ENCODE measurements around the gene ITGA2.
"Not testable (repeated sequence)": the region's sequence is repeated elsewhere in the genome, so short reads cannot be mapped to it uniquely, and the experiment has no call there.

ITGA2 gene

DNA sequence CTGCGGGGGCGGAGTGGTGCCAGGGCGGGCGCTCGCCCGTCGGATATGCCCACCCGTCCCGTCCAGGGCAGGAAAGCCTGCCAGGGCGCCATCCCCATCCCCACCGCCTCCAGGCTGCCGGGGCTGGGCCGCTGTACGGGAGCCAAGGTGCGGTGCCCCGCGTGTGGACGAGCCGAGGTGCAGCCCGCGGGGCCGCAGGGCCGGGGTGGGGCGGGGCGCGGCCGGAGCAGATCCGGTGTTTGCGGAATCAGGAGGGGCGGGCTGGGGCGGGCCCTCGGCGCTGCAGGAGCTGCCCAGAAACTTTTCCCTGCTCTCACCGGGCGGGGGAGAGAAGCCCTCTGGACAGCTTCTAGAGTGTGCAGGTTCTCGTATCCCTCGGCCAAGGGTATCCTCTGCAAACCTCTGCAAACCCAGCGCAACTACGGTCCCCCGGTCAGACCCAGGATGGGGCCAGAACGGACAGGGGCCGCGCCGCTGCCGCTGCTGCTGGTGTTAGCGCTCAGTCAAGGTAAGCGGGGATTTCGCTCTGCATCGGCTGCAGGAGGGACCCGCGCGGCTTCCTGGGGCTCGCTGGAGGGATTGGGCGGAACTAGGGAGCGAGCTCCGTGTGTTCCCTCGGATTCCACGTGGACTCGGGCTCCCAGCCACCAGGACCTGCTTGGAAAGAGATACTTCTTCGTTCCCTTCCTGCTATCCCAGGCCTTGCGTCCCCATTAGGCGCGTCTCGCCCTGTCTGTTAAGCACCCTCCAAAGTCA, at the start of gene ITGA2:
ITGA2 (plus strand) TSS at position 328 of the 756 bp plus-strand sequence; CDS start at position 445, 117 bp downstream.
- no peak for DNase-seq

DNA sequence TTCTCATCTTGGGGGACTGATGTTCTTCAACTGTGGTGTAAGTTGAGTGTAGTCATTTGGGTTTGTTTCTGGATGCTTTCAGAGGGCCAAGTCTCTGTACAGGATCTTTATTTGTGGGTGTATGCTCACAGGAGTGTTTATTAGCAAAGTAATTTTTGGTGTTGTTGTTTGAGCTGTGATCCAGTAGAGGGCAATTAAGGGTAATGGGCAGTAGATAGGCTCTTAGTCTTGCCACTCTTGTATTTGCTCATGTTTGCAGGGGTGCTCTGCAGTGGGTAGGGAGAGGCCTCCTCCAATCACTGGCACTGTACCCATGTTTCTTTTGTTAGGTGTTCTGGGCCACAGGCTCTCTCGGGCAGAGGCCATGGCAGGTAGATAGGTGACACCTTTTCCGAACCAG, 45.9 kb upstream of the ITGA2 start:
- no peak for DNase-seq

GRCh38 chr5:52943808-52944207, 45.3 kb upstream of the ITGA2 start:
- no peak for DNase-seq

- no peak for DNase-seq
Observed at GRCh38 chr5:52945040-52945439, 44.1 kb upstream of the ITGA2 start.

DNA sequence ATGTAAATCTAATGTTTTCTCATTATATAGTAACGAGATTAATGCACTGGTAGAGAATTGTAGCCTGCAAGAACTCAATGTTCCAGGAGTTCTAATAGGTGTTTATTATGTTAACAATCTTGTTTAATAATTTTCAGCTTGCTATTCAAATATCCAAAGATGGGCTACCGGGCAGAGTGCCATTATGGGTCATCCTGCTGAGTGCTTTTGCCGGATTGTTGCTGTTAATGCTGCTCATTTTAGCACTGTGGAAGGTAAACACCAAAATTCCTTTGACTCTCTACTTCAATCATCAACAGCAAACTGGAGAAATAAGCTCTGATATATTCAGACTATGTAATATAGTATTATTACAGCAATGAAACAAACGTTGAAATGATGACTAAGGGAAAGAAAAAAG, 41.9 kb upstream of the ITGA2 start:
- DNase-seq, result no peak

DNA sequence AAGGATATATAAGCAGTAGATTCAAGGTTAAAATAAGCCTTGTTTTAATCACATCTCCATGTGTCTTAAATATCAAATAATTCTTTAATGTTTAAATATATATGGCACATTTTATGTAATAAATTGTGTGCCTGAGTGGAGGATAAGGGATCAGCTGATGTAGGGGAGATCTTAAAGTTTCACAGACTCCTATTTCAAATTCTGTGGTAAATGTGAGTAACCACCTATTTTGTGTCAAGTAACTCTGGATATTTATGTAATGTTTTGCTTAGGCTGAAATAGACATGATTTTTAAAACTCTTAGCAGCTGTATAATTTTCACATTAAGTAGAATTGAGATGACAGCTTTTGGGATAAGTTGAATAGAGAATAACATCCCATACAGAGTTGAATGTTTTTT, 41.3 kb upstream of the ITGA2 start:
- DNase-seq, result no peak

DNA sequence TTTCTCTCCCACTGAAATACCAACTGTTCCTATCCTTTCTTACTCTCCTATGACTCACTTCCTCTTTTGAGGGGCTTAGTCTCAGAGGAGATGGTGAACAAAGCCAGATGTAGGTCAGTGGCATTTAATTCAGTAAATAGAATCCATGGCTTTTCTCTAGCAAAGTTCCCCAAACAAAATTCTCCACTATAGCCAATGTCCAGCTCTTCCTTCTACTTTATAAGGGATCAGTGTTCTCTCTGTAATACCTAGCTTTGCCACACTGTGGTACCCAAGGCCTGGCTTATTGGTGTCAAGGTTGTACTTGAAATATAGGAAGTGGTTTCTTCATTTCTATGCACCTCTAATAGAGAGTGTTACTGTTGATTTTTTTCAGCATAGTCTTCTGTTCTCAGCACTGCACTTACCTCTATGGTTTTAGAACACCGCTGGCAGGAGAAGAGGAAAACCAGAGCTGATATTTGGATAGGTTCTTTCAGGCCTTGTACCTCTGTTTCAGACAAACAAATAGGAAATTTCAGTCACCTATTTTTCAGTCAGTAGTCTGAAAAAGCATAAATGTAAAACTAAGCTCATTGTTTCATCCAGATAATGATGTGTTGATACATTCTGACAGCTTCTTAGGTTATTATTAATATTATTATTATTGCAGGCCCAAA, 40.6 kb upstream of the ITGA2 start:
- peak; percentile 27 for DNase-seq

GRCh38 chr5:52950686-52951085, 38.5 kb upstream of the ITGA2 start:
- no peak for DNase-seq

GRCh38 chr5:52952483-52952882, 36.7 kb upstream of the ITGA2 start:
- DNase-seq, result no peak

GRCh38 chr5:52956014-52956413, 33.1 kb upstream of the ITGA2 start:
- DNase-seq, result no peak

DNA sequence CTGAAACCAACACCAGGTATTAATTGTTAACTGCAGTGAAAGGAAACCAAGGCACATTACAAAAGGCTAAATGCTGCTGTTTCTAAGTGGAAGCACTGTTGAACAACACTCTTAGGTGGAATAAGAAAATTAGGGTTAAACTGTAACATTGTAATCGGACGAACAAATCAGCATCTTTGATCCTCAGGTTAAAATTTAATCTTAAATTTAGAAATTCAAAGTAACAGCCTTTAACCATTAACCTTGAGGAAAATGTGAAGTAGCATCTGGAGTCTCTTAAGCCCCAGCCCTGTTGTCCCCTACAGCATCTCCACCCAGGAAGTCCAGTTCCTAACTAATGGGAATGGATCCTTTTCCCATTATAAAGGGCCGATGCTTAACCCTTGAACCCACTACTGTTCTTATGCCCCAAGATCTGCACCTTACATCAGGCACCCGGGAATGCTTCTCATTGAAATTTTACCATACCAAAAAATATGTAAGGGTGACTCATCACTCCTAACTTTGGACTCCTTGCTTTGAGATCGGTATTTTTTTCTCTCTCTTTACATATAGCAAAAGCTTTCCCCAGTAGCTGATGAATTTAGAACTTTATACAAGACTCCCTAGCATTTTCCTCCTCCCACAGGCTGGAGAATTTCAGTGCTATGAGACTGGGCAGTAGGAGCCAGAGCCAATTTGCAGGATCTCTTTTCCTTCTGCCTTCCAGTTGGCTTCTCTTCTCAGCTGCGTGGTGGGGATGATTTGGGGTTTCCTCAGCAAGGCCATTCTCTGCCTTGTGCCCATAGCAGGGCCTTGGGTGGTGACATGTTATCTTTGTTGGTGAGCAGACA, 32.0 kb upstream of the ITGA2 start:
- DNase-seq, result no peak

- no peak for DNase-seq
Observed at GRCh38 chr5:52961274-52961681, 27.9 kb upstream of the ITGA2 start.

DNA sequence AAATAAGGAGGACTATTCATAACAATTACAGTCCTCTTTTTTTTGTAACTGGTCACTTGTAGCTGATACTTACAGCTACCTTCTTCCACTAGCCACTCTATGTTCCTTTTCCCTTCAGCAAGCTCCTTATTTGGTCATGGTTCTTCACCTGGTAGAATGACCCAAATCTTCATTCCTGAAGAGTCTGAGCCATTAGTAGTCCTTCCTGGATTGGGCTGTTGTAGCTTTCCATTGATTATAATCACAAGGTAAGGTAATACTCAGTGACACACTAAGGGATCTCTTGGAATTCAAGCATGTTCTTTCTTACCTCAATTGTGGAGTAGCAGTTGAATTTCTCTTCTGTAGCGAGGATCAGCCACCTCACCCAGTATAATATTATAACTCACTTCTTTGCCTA, 25.5 kb upstream of the ITGA2 start:
- DNase-seq, result no peak

GRCh38 chr5:52964138-52964537, 25.0 kb upstream of the ITGA2 start:
- DNase-seq, result no peak

DNA sequence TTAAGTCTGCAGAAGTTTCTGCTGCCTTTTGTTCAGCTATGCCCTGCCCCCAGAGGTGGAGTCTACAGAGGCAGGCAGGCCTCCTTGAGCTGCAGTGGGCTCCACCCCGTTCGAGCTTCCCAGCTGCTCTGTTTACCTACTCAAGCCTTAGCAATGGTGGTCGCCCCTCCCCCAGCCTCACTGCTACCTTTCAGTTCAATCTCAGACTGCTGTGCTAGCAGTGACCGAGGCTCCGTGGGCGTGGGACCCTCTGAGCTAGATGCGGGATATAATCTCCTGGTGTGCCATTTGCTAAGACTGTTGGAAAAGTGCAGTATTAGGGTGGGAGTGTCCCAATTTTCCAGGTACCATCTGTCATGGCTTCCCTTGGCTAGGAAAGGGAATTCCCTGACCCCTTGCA, 13.0 kb upstream of the ITGA2 start:
- not testable (repeated sequence) for DNase-seq

DNA sequence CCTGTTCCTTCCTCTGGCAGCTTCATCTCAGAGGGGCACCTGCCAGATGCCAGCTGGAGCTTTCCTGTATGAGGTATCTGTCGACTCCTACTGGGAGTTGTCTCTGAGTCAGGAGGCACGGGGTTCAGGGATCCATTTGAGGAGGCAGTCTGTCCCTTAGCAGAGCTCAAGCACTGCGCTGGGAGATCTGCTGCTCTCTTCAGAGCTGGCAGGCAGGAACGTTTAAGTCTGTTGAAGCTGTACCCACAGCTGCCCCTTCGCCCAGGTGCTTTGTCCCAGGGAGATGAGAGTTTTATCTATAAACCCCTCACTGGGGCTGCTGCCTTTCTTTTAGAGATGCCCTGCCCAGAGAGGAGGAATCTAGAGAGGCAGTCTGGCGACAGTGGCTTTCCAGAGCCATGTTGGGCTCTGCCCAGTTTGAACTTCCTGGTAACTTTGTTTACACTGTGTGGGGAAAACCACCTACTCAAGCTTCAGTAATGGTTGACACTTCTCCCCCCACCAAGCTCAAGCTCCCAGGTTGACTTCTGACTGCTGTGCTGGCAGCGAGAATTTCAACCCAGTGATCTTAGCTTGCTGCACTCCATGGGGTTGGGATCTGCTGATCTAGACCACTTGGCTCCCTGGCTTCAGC, 11.8 kb upstream of the ITGA2 start:
- DNase-seq, result no peak

GRCh38 chr5:52981507-52981906, 7.6 kb upstream of the ITGA2 start:
- DNase-seq, result no peak

GRCh38 chr5:52983731-52984636, 5.2 kb upstream of the ITGA2 start:
- DNase-seq, result no peak

- DNase-seq, result no peak
Observed at GRCh38 chr5:52985306-52985705, 3.8 kb upstream of the ITGA2 start.

DNA sequence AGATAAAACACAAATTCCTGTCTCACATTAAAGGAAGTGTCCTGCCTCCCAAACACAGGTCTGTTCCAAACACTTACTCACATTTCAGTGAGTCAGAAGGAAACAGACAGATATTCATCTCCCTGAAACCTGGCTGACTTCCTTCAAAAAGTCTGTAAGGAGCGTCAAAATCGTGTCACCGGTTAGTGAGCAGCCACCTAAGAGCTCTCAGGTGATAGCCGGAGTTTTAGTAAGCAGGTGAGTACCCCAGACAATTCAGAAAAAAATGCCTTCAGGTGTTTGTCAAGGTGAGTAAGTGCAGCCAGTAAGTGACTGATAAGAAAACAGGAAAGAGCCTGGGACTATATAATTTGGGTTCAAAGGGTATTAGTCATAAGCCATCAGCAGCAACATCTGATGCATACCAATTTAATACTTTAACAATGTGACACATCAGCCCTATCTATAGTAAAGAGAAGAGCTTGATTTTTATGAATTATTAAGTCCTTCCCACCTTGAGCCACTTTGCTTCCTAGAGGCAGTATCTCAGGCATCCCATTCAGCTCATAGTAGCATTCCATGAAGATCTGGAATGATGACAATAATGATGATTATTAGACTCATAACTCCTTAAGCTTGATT, 1.3 kb upstream of the ITGA2 start:
- DNase-seq, result no peak

DNA sequence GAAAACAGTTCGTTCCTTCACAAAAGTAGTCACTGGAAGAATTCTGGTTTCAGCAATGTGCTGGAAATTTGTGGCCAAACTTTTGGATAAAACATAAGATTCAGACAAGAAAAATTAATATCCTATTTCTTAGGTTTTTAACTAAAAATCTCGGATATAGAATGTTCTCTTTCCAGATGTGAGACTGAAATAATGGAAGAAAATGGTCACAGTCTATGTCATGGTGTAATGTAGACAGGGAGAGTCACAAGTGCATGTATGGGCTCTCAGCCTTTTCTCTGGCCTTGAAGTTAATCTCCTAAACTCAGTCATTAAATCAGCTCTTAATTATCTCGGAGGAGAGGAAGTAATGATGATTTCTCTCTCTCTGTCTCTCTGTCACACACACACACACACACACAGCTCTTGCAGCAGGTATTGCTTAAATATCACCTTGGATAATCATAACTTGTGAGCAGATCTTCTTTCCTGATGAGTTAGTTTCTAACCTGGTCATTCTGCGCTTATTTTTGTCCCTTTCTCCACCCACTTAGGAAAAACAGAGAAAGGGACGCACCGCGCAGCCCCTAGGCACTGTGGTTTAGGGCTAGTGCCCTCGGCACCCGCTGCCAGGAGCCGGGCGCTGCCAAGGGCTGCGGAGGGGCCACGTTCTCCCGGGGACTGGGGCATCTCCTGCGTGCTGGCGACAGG, 672 bp upstream of the ITGA2 start:
- no peak for DNase-seq
